Cerebellar nuclear complex (tissue), 1 donor: ENCODE results near the gene OR10J1.
"Not testable (repeated sequence)": the region's sequence is repeated elsewhere in the genome, so short reads cannot be mapped to it uniquely, and the experiment has no call there.

ENCODE experiments used
- DNase-seq, 2 experiments: peaks; one replicate each; lab custom pipeline; 2025; lab: John Stamatoyannopoulos, UW

Gene OR10J1

DNA sequence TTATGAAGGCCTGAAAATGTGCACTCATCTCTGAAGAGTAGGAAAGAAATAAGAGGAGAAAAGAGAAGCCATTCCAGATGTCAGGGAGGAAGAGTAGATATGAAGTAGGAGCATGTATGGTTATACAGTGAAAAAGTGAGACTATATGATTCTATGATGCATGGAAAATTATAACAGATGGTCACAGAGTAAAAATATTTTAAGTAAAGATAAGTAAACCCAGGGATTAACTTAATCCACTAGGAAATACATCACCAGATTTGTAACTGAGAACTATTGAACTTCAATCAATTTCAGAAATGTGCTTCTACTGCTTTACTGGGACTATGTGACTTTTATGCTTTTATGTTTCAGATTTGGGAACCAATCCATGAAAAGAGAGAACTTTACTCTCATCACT lies at the start of gene OR10J1:
OR10J1 (plus strand) TSS at position 301 of the 400 bp plus-strand sequence; CDS start at position 371, 70 bp downstream.
- DNase-seq = no peak

DNA sequence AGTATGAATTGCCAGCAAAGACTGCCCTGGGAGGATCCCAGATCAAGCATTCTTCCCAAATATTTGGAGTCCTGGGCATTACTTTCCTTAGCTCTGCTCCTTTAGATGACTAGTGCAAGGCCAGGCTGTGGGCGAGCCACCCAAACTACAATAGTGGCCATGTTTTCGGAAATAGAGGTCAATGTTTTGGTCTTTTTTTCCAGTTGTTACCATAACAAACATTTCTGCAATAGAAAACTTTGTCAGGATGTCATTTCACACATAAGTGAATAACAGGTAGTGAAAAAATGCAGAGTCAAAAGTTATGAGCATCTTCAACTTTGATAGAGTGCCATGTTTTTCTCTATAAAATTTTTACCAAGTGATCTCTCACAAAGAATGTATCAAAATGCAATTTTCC lies 32.7 kb upstream of the OR10J1 start:
- no peak for DNase-seq

GRCh38 chr1:159408862-159409400 lies 30.6 kb upstream of the OR10J1 start:
- no peak for DNase-seq

DNA sequence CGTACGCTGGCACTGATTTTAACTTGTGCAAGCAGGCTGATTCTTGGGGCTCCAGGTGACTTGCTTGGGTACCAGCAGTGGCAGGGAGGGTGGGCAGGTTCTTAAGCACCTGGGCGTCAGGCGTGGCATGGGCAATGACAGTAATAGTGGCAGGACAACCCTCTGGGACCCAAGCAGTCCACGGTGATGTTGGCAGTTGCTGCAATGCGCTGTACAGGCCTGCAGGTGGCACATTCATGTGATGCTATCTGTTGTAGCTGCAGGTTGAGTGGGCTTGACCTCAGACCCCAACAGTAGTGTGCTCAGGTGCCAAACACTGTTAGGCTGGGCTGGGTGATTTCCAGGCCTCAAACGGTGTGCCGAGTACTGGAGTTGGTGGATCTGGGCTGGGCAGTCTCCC lies 17.7 kb upstream of the OR10J1 start:
- DNase-seq = no peak

DNA sequence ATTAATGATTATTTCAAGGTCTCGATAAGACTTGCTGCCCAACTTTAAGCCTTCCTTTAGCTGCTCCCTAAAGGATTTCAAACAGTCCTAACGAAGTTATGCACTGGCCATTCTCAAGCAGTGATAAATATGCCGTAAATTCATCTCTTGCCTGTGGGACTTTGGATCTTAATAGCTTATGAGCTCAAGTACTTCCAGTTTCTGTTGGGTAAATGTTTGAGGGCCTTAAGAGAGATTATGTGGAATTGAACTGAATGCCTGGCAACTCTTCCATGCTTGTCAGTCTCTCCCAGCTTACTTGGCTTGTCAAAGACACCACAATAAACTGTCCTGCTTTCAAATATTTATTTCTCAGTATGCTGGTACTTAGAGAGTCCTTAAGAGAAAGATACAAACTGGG lies 11.0 kb upstream of the OR10J1 start:
- no peak for DNase-seq

DNA sequence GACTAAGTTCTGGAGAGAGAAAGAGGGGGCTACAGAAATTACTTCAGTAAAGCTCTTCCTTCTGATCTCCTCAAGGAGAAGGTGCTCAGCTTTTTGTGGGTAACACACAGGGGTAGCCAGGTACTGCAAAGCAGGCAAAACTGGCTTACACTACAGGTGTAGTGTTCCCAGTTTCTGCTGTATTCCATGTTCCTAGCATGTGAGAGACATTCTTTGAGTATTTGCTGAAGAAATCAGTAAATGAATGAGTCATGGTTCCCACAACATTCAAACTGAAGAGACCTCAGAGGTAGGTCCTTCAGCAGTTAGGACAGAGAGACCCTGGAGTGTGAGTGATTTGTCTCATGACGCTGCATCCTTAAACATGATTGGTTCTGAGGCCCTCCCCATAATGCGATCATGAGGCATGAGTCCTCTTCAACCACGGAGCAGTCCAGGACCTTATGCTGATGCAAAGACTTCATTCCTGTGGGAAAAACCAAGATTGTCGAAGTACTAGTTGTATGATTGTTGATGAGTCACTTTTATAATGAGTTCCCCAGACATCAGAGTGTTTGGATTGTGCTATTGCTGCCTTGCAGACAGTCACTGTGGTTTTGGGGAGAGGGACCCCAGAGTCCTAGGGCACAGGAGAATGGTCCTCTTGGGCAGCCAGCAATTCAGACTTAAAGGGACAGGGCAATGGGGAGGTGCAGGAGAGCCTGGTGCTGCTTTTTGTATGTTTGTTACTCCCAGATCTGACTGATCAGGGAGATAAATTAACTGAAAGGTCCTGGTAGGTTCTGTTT lies 10.3 kb upstream of the OR10J1 start:
- no peak for DNase-seq

- no peak for DNase-seq
Observed at GRCh38 chr1:159430985-159431384, 8.5 kb upstream of the OR10J1 start.

DNA sequence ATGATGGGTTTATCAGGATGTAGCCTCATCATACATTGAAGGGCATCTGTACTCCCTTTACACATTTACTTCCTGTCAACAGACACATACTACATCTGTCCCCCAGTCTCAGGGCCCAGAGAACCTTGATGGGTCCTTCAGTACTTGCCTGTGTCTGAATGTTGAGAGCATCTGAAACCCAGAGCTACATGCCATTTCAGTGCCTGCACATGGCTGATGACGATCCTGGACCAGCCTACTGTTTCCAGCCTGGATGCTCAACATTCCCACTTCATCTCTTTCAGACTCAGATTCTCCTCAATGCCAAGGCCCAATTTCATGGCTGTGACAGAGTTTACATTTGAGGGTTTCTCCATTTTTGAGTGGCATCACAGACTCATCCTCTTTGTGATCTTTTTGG lies 7.6 kb upstream of the OR10J1 start, which contains the start of gene OR10J4:
OR10J4 (plus strand) TSS at position 301 of the 400 bp plus-strand sequence.
- DNase-seq = no peak

DNA sequence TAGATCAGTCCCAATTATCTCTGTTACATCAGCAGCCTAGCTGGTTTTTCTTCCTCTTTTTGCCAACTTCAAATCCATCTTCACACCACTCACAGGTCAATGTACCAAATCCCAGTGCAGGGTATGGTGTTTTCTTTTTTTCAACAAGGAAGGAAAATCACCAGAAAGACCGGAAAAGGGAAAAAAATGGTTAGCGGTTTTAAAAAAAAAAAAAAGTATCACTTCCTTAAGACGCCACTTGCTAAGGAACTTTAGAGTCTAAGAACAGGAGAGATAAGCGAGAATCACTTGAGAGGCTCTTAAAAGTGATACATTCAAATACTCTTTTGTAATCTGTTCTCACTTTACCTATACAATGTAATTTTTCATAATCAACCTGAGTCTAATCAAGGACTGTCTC lies 3.1 kb upstream of the OR10J1 start:
- DNase-seq = no peak

DNA sequence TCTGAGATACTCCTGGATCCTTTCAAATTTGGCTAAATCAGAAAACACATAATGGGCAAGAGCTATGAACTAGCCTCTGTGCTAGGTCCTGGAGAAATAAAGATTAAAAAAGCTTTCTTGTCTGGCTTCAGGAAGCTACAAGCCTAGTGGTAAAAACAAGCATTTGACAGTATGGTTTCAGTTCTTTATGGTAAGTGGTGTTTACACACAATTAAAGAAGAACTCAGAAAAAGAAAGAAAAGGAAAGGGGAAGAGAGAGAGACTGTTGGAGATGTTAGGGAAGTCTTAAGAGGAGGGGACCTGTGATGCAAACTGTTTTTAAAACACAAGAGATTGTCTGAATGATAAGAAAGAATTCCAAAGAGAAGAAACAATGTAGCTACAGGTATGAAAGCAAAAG lies 1.8 kb downstream of the OR10J1 start:
- no peak for DNase-seq

DNA sequence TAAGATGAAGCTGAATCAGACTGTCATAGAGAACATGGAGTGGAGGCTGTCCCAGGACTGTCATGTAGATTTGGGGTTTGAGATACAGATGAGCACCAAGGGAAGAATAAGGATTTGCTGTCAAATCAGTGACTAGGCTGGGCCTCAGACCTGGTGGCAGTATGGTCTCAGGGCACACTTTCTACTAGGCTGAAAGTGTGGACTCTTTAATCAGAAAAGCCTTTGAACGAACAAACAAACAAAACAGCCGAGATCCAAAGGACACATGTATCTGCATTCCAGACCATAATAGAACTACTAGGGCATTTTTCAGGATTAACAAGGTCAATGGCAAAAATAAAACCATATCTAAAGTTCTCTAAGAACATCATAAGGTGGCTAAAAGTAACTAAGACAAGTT lies 2.9 kb downstream of the OR10J1 start:
- DNase-seq = no peak

GRCh38 chr1:159443066-159443750 lies 3.7 kb downstream of the OR10J1 start:
- DNase-seq = no peak

GRCh38 chr1:159444511-159444910 lies 5.0 kb downstream of the OR10J1 start:
- DNase-seq = no peak

- no peak for DNase-seq
Observed at GRCh38 chr1:159448181-159448580, 8.7 kb downstream of the OR10J1 start.

GRCh38 chr1:159449605-159450004 lies 10.1 kb downstream of the OR10J1 start:
- DNase-seq = not testable (repeated sequence)

DNA sequence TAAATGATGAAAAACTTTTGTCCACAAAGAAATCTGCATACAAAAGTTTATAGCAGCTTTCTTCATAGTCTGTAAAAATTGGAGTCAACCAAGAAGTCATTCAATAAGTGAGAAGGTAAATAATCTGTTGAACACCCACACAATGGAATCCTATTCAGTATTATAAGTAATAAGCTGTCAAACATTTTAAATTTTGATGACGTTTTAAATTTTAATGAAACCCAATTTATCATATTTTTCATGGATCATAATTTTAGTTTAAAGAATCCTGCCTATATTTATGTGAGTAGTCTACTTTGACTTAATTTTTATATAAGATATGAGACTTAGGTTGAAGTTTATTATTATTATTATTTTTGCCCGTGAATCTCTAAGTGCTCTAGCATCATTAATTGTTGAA lies 20.0 kb downstream of the OR10J1 start:
- no peak for DNase-seq

GRCh38 chr1:159465191-159465603 lies 25.7 kb downstream of the OR10J1 start:
- no peak for DNase-seq

DNA sequence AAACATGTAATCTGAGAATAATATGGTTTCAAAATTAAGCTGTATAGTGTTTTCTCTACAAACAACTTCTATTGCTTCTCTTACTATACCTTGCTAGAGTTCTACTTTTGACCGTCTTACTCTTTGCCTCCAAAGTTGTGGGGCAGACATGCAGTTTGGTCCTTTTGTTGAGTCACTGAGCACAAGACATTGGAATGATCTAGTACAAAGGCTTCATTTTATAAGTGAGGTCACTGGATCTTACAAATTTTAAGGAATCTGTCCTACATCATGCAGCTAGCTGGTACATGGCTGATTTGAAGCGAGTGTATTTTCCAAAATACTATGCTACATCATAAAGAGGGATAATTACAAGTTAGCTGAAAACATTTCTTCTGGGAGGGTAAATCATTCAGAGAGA lies 28.8 kb downstream of the OR10J1 start:
- no peak for DNase-seq

GRCh38 chr1:159469921-159470533 lies 30.5 kb downstream of the OR10J1 start:
- DNase-seq = no peak

- DNase-seq = no peak
Observed at GRCh38 chr1:159473335-159473734, 33.8 kb downstream of the OR10J1 start.

- no peak for DNase-seq
Observed at GRCh38 chr1:159474926-159475325, 35.4 kb downstream of the OR10J1 start.

GRCh38 chr1:159483501-159483900 lies 44.0 kb downstream of the OR10J1 start:
- no peak for DNase-seq
